HEK293T (cell line): ENCODE data around the gene WDR54.

Experiments used
- ELF4 ChIP-seq: fragments of 450-650 bp; IDR thresholded peaks from 2 replicates; pipeline ENCODE4 v1.6.1; 2017; ENCODE audit warnings: antibody characterized with exemption
- HDGF ChIP-seq: fragments of 450-650 bp; IDR thresholded peaks from 2 replicates; pipeline ENCODE4 v1.6.1; 2017; ENCODE audit warnings: antibody characterized with exemption, borderline replicate concordance
- TARDBP ChIP-seq: fragments of 450-650 bp; IDR thresholded peaks from 2 replicates; pipeline ENCODE4 v1.6.1; 2016

- no peak for TF ChIP-seq TARDBP
- TF ChIP-seq HDGF: no peak
- no peak for TF ChIP-seq ELF4
Measured at GRCh38 chr2:74436111-74436805, 14.7 kb downstream of the WDR54 start.
